Liver (tissue), 3 donors: ENCODE measurements around the gene MAN2A1.

ENCODE experiments used
- FOXA1 ChIP-seq: IDR thresholded peaks from 2 replicates; pipeline ENCODE4 v1.6.1; 2016; ENCODE audit warnings: antibody characterized with exemption
- FOXA2 ChIP-seq: IDR thresholded peaks from 2 replicates; pipeline ENCODE4 v1.6.1; 2016; ENCODE audit warnings: antibody characterized with exemption
- GABPA ChIP-seq, 2 donors: IDR thresholded peaks in 1 of 2; conservative IDR thresholded peaks in 1 of 2; 2 replicates each; pipeline ENCODE4 v1.6.1; 2016; ENCODE audit warnings: antibody characterized with exemption in 2 of 2, mild to moderate bottlenecking in 1 of 2, moderate library complexity in 1 of 2
- JUND ChIP-seq, 2 donors: IDR thresholded peaks; 2 replicates each; pipeline ENCODE4 v1.6.1; 2016; ENCODE audit warnings: antibody characterized with exemption in 2 of 2
- RAD21 ChIP-seq, 2 donors: IDR thresholded peaks; 2 replicates each; pipeline ENCODE4 v1.6.1; 2016; ENCODE audit warnings: antibody characterized with exemption in 2 of 2, mild to moderate bottlenecking in 2 of 2
- REST ChIP-seq: IDR thresholded peaks from 2 replicates; pipeline ENCODE4 v1.6.1; 2016; ENCODE audit warnings: antibody characterized with exemption, mild to moderate bottlenecking
- RXRA ChIP-seq, 2 donors: IDR thresholded peaks; 2 replicates each; pipeline ENCODE4 v1.6.1; 2017 to 2018; ENCODE audit warnings: antibody characterized with exemption in 2 of 2, mild to moderate bottlenecking in 1 of 2
- SP1 ChIP-seq: IDR thresholded peaks from 2 replicates; pipeline ENCODE4 v1.6.1; 2018; ENCODE audit warnings: antibody characterized with exemption, mild to moderate bottlenecking
- TAF1 ChIP-seq: conservative IDR thresholded peaks from 2 replicates; pipeline ENCODE4 v1.6.1; 2016; ENCODE audit warnings: antibody characterized with exemption, mild to moderate bottlenecking
- YY1 ChIP-seq: IDR thresholded peaks from 2 replicates; pipeline ENCODE4 v1.6.1; 2016; ENCODE audit warnings: antibody characterized with exemption, mild to moderate bottlenecking
- TF ChIP-seq, protein P1 (sequence below): fragments of 150-350 bp; IDR thresholded peaks from 2 replicates; pipeline ENCODE4 v1.5.1; 2017; ENCODE audit warnings: improper control_type of control experiment, low read depth, low read length; ENCODE audit not compliant: missing input control
- TF ChIP-seq, protein P2 (sequence below): IDR thresholded peaks from 2 replicates; pipeline ENCODE4 v1.6.1; 2016; ENCODE audit warnings: antibody characterized with exemption
- TF ChIP-seq, protein P3 (sequence below): IDR thresholded peaks from 2 replicates; pipeline ENCODE4 v1.6.1; 2016; ENCODE audit warnings: antibody characterized with exemption
- TF ChIP-seq, protein P4 (sequence below): IDR thresholded peaks from 2 replicates; pipeline ENCODE4 v1.6.1; 2016; ENCODE audit warnings: antibody characterized with exemption
- donor health status: healthy.
- donor health status: healthy.

DNA sequence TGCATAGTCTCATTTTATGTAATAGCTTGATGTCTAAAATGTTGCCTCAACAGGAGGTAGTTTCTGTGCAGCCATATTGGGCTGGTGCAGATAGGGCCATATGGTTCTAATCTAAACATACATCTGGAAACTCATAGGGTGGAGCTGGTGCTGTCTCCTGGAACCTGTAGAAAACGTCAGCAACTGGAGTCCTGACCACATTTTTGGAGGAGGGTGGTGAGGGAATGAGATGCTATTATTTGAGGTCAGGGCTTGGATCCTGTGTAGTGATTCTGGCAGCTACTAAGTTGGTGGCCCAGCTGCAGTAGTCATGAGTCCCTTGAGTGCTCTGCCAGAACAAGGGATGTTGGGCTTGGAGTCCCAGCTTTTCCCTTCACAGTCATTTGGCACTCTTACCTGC lies 14.1 kb downstream of the MAN2A1 start:
- TF ChIP-seq, protein P1, sequence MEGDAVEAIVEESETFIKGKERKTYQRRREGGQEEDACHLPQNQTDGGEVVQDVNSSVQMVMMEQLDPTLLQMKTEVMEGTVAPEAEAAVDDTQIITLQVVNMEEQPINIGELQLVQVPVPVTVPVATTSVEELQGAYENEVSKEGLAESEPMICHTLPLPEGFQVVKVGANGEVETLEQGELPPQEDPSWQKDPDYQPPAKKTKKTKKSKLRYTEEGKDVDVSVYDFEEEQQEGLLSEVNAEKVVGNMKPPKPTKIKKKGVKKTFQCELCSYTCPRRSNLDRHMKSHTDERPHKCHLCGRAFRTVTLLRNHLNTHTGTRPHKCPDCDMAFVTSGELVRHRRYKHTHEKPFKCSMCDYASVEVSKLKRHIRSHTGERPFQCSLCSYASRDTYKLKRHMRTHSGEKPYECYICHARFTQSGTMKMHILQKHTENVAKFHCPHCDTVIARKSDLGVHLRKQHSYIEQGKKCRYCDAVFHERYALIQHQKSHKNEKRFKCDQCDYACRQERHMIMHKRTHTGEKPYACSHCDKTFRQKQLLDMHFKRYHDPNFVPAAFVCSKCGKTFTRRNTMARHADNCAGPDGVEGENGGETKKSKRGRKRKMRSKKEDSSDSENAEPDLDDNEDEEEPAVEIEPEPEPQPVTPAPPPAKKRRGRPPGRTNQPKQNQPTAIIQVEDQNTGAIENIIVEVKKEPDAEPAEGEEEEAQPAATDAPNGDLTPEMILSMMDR, result no peak
- no peak for TF ChIP-seq REST
- TF ChIP-seq, protein P2, sequence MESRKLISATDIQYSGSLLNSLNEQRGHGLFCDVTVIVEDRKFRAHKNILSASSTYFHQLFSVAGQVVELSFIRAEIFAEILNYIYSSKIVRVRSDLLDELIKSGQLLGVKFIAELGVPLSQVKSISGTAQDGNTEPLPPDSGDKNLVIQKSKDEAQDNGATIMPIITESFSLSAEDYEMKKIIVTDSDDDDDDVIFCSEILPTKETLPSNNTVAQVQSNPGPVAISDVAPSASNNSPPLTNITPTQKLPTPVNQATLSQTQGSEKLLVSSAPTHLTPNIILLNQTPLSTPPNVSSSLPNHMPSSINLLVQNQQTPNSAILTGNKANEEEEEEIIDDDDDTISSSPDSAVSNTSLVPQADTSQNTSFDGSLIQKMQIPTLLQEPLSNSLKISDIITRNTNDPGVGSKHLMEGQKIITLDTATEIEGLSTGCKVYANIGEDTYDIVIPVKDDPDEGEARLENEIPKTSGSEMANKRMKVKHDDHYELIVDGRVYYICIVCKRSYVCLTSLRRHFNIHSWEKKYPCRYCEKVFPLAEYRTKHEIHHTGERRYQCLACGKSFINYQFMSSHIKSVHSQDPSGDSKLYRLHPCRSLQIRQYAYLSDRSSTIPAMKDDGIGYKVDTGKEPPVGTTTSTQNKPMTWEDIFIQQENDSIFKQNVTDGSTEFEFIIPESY, result no peak
- TF ChIP-seq RAD21 (IDR thresholded peaks at IDR 0.05), result no peak
- TF ChIP-seq, protein P3, sequence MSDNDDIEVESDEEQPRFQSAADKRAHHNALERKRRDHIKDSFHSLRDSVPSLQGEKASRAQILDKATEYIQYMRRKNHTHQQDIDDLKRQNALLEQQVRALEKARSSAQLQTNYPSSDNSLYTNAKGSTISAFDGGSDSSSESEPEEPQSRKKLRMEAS, result no peak
- no peak for TF ChIP-seq GABPA (IDR thresholded peaks at IDR 0.05 in 1 of 2, conservative IDR thresholded peaks at IDR 0.05 in 1 of 2)
- no peak for TF ChIP-seq TAF1
- TF ChIP-seq, protein P4, sequence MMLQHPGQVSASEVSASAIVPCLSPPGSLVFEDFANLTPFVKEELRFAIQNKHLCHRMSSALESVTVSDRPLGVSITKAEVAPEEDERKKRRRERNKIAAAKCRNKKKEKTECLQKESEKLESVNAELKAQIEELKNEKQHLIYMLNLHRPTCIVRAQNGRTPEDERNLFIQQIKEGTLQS, result no peak
- TF ChIP-seq RXRA (IDR thresholded peaks at IDR 0.05), result no peak
- no peak for TF ChIP-seq FOXA2
- no peak for TF ChIP-seq YY1
- no peak for TF ChIP-seq JUND (IDR thresholded peaks at IDR 0.05)
- TF ChIP-seq SP1, result no peak
- no peak for TF ChIP-seq FOXA1
